Caco-2 (cell line): ENCODE results near the gene ABCB8. TPM values are rescaled to one million over a fixed set of nuclear protein-coding genes. Genes with fewer than 3 reads are reported as not detected.

Experiments used
- BruUV-seq: library from RNA; stranded (reverse); fragments of 400-500 nt; replicated peaks from 2 replicates; lab custom pipeline; 2021; lab: Mats Ljungman, UMichigan
- CTCF ChIA-PET: fragments of 300-600 bp; sonication (Branson Sonifier 250); formaldehyde crosslinking; loops from one replicate; lab custom pipeline; 2022; ENCODE audit warnings: antibody characterized with exemption; lab: Charles Lee
- POLR2A ChIA-PET: fragments of 300-600 bp; sonication (Branson Sonifier 250); formaldehyde crosslinking; loops from one replicate; lab custom pipeline; 2022; ENCODE audit warnings: antibody characterized with exemption; lab: Charles Lee
- DNase-seq, 2 experiments: peaks; one replicate each; pipeline versions ENCODE4 v3.0.0 to v3.0.0-alpha.2; 2020 to 2022
- H3K27me3 ChIP-seq: replicated peaks from 2 replicates; pipeline ENCODE4 v1.6.0; 2011; ENCODE audit warnings: low read length; ENCODE audit not compliant: control insufficient read depth, insufficient read depth
- H3K36me3 ChIP-seq: 2 replicates; pipeline ENCODE4 v1.5.1; 2011; ENCODE audit warnings: low read length; ENCODE audit not compliant: control insufficient read depth, insufficient read depth
- H3K4me1 ChIP-seq: fragments of 250-450 bp; sonication (Bioruptor Pico); 2 replicates; pipeline ENCODE4 v1.5.1; 2020; ENCODE audit warnings: mild to moderate bottlenecking
- H3K4me3 ChIP-seq: 2 replicates; pipeline ENCODE4 v1.5.1; 2011; ENCODE audit warnings: low read depth, mild to moderate bottlenecking, control low read depth, low read length
- H3K9me3 ChIP-seq: fragments of 250-450 bp; sonication (Bioruptor Pico); 2 replicates; pipeline ENCODE4 v1.5.1; 2020; ENCODE audit warnings: mild to moderate bottlenecking, moderate library complexity
- H3K27ac Mint-ChIP-seq: one replicate; pipeline ENCODE4 v1.8.0; 2022; ENCODE audit warnings: mixed read lengths; ENCODE audit not compliant: unreplicated experiment
- H3K27me3 Mint-ChIP-seq: one replicate; pipeline ENCODE4 v1.8.0; 2022; ENCODE audit warnings: mixed read lengths; ENCODE audit not compliant: insufficient read depth, unreplicated experiment
- H3K36me3 Mint-ChIP-seq: one replicate; pipeline ENCODE4 v1.8.0; 2022; ENCODE audit warnings: mild to moderate bottlenecking, mixed read lengths; ENCODE audit not compliant: insufficient read depth, unreplicated experiment
- H3K4me1 Mint-ChIP-seq: one replicate; pipeline ENCODE4 v1.8.0; 2022; ENCODE audit warnings: low read depth, mixed read lengths; ENCODE audit not compliant: unreplicated experiment
- H3K4me3 Mint-ChIP-seq: one replicate; pipeline ENCODE4 v1.8.0; 2022; ENCODE audit warnings: mild to moderate bottlenecking, moderate library complexity, mixed read lengths; ENCODE audit not compliant: unreplicated experiment
- H3K9me3 Mint-ChIP-seq: one replicate; pipeline ENCODE4 v1.8.0; 2022; ENCODE audit warnings: mixed read lengths; ENCODE audit not compliant: unreplicated experiment
- intact Hi-C: fragments of 100-400 bp; cut with micrococcal nuclease; formaldehyde crosslinking; loops from one replicate; pipeline ENCODE4 v1.10.0; 2022; ENCODE audit not compliant: unreplicated experiment
- total RNA-seq: library from RNA; stranded (reverse); gene quantifications from 2 replicates; pipeline ENCODE4 v1.2.3, GENCODE V29; 2022
- TF ChIP-seq, protein P1 (sequence below), 2 experiments: fragments of 200-600 bp in 1 of 2; IDR thresholded peaks; 1 replicate in 1 of 2; 2 replicates in 1 of 2; pipeline versions ENCODE4 v1.5.1 to v1.8.0; 2011 to 2022; ENCODE audit warnings: antibody characterized with exemption in 1 of 2, control low read depth in 1 of 2, inconsistent platforms in 1 of 2, low read depth in 1 of 2, low read length in 1 of 2, mild to moderate bottlenecking in 1 of 2, moderate library complexity in 1 of 2; ENCODE audit not compliant: insufficient read depth in 1 of 2, severe bottlenecking in 1 of 2, unreplicated experiment in 1 of 2

The ABCB8 gene
- total RNA-seq, 1 experiment from 2014 or later, result 30.8 TPM

- Histone ChIP-seq H3K36me3 (no peaks in the 10 kb centered on the region), H3K4me3 (no peak overlapping the region), H3K4me1 (peaks cover 22% of the 10 kb centered on the region), H3K9me3 (no peaks in the 10 kb centered on the region), H3K27me3 (no peaks in the 10 kb centered on the region)
- intact Hi-C loops, result no loop called here
- Mint-ChIP-seq H3K27ac (peak overlapping the region; percentile 19), H3K9me3 (no peaks in the 10 kb centered on the region), H3K36me3 (peaks cover 79% of the 10 kb centered on the region), H3K27me3 (no peaks in the 10 kb centered on the region), H3K4me3 (peak overlapping the region; percentile 50), H3K4me1 (peaks cover 4% of the 10 kb centered on the region)
- POLR2A ChIA-PET, result interaction anchor here (0.6 to 1.2 kb wide), 2 partner anchors 9 to 50 kb away, joined by 4 to 5 read pairs; partner anchors contain the start of gene ABCB8
- CTCF ChIA-PET, result interaction anchor here (0.7 kb wide), 1 partner anchor 15 kb away, joined by 3 read pairs; no protein-coding TSS in a partner anchor
- TF ChIP-seq, protein P1, sequence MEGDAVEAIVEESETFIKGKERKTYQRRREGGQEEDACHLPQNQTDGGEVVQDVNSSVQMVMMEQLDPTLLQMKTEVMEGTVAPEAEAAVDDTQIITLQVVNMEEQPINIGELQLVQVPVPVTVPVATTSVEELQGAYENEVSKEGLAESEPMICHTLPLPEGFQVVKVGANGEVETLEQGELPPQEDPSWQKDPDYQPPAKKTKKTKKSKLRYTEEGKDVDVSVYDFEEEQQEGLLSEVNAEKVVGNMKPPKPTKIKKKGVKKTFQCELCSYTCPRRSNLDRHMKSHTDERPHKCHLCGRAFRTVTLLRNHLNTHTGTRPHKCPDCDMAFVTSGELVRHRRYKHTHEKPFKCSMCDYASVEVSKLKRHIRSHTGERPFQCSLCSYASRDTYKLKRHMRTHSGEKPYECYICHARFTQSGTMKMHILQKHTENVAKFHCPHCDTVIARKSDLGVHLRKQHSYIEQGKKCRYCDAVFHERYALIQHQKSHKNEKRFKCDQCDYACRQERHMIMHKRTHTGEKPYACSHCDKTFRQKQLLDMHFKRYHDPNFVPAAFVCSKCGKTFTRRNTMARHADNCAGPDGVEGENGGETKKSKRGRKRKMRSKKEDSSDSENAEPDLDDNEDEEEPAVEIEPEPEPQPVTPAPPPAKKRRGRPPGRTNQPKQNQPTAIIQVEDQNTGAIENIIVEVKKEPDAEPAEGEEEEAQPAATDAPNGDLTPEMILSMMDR (IDR thresholded peaks at IDR 0.05; ENCODE audit: insufficient read depth in 1 of 2, low read depth in 1 of 2, low read length in 1 of 2, severe bottlenecking in 1 of 2, unreplicated experiment in 1 of 2), result no peak
- no peak for DNase-seq
- BruUV-seq, result no TSS peak
Measured at GRCh38 chr7:151077705-151078232, 49.5 kb downstream of the ABCB8 start.

DNA sequence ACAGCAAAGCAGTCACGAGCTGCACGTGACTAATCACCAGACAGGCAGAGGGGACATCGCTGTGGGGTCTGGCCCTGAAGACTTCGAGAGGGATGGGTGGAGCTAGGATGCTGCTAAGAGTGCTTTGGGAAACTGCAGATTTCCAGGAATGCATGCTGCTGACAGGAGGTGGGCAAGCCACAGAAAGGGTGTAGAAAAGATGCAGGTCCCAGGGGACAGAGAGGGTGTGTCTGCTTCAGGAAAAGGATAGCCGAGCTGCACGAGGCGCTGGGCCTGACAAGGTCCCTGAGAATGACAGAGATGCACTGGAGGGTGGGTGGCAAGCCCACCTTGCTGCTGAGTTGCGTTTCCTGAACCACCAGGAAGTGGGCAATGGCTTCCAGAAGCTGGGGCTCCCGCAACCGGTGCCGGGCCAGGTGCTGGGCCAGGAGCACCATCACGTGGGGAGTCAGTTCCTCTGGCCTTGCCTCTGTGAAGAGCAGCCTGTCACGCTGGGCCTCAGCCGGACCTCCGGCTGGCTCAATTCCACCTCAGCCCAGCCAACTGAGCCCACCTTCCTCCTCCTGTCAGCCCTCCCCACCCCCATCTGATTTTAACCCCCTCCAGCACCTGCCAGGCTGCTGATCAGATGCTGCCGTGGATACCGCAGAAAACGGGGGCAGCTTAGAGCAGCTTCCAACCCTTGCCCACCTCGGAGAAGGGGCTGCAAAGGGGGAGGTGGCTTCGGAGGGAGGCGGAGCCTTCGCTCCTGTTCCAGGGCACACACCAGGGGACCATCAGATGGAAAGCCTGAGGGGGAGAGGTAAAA lies 50.2 kb downstream of the ABCB8 start:
- Histone ChIP-seq H3K27me3 (no peaks in the 10 kb centered on the region), H3K4me3 (no peak overlapping the region), H3K4me1 (peaks cover 22% of the 10 kb centered on the region), H3K36me3 (no peaks in the 10 kb centered on the region), H3K9me3 (no peaks in the 10 kb centered on the region)
- peaks cover 75% of the 10 kb centered on the region for H3K36me3 Mint-ChIP-seq
- peak overlapping the region; percentile 19 for H3K27ac Mint-ChIP-seq
- CTCF ChIA-PET, result interaction anchor here (0.7 kb wide), 1 partner anchor 16 kb away, joined by 3 read pairs; no protein-coding TSS in a partner anchor
- H3K9me3 Mint-ChIP-seq, result no peaks in the 10 kb centered on the region
- POLR2A ChIA-PET, result interaction anchor here (0.6 to 1.2 kb wide), 2 partner anchors 10 to 50 kb away, joined by 4 to 5 read pairs; partner anchors contain the start of gene ABCB8
- DNase-seq, result peak in 1 of 2 experiments; percentile 30
- TF ChIP-seq, protein P1 (IDR thresholded peaks at IDR 0.05; ENCODE audit: insufficient read depth in 1 of 2, low read depth in 1 of 2, low read length in 1 of 2, severe bottlenecking in 1 of 2, unreplicated experiment in 1 of 2), result no peak
- intact Hi-C loops, result no loop called here
- BruUV-seq, result no TSS peak
- no peaks in the 10 kb centered on the region for H3K27me3 Mint-ChIP-seq
- peaks cover 7% of the 10 kb centered on the region for H3K4me1 Mint-ChIP-seq
- peak overlapping the region; percentile 93 for H3K4me3 Mint-ChIP-seq

DNA sequence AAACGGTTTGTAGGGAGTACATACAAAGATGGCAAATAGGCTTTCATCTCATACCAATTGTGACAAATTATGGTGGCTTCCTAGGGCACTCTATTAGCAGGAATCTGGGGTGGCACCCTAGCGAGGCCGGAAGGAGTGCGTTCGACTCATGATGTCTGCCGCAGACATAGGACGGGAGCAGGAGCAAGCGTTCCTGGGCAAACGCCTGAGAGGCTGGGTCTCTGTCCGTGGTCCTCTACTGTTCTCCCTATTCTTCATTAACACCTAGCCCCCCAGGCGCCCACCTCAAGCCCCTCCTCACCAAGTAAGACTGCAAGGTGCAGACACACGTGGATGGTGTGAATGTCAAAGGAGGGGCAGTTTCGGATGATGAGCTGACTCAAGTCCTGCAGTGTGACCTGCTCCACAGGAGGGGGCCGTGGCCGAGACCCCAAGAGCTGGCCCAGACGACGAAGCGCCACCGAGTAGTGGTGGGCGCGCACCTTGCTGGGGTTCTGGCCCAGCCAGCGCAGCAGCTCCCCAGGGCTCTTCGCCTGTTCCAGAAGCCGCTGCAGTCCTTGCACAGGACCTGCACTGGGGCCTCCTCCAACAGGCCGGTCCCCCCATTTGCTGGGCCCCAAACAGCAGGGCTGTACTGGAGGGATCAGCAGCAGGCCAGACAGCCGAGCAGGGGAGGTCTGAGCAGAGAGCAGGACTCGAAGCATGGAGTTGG lies 51.1 kb downstream of the ABCB8 start:
- TF ChIP-seq, protein P1 (IDR thresholded peaks at IDR 0.05; ENCODE audit: insufficient read depth in 1 of 2, low read depth in 1 of 2, low read length in 1 of 2, severe bottlenecking in 1 of 2, unreplicated experiment in 1 of 2), result no peak
- intact Hi-C loops, result no loop called here
- H3K4me1 Mint-ChIP-seq, result peaks cover 7% of the 10 kb centered on the region
- H3K27ac Mint-ChIP-seq, result peak overlapping the region; percentile 55
- no peaks in the 10 kb centered on the region for H3K27me3 Mint-ChIP-seq
- H3K36me3 Mint-ChIP-seq, result peaks cover 66% of the 10 kb centered on the region
- Histone ChIP-seq H3K4me3 (peak overlapping the region; percentile 98), H3K36me3 (no peaks in the 10 kb centered on the region), H3K9me3 (no peaks in the 10 kb centered on the region), H3K4me1 (peaks cover 22% of the 10 kb centered on the region), H3K27me3 (no peaks in the 10 kb centered on the region)
- BruUV-seq, result no TSS peak
- H3K9me3 Mint-ChIP-seq, result no peaks in the 10 kb centered on the region
- DNase-seq, result no peak
- peak overlapping the region; percentile 93 for H3K4me3 Mint-ChIP-seq
- ChIA-PET CTCF (no interaction called here), POLR2A (no interaction called here)
